PC-3 (cell line): ENCODE measurements around the gene SLFNL1.

ENCODE experiments used
- CTCF ChIP-seq: fragments of 300-600 bp; sonication (generic); conservative IDR thresholded peaks from 2 replicates; pipeline ENCODE4 v1.5.1; 2017; ENCODE audit warnings: antibody characterized with exemption, low read depth, mild to moderate bottlenecking, low read length
- EZH2 ChIP-seq: fragments of 300-600 bp; sonication (generic); IDR thresholded peaks from one replicate; pipeline ENCODE4 v1.6.1; 2017; ENCODE audit warnings: antibody characterized with exemption, mild to moderate bottlenecking, low read length; ENCODE audit not compliant: unreplicated experiment
- EZH2phosphoT487 ChIP-seq: fragments of 300-600 bp; sonication (generic); IDR thresholded peaks from 2 replicates; pipeline ENCODE4 v1.6.1; 2018; ENCODE audit warnings: mild to moderate bottlenecking, antibody characterized with exemption, low read length, borderline replicate concordance

- TF ChIP-seq CTCF = no peak
- TF ChIP-seq EZH2 = no peak
- TF ChIP-seq EZH2phosphoT487 = no peak
Observed at GRCh38 chr1:40976952-40977690, 44.4 kb downstream of the SLFNL1 start.
